ENCODE measurements around the gene HOXD13.

DNA sequence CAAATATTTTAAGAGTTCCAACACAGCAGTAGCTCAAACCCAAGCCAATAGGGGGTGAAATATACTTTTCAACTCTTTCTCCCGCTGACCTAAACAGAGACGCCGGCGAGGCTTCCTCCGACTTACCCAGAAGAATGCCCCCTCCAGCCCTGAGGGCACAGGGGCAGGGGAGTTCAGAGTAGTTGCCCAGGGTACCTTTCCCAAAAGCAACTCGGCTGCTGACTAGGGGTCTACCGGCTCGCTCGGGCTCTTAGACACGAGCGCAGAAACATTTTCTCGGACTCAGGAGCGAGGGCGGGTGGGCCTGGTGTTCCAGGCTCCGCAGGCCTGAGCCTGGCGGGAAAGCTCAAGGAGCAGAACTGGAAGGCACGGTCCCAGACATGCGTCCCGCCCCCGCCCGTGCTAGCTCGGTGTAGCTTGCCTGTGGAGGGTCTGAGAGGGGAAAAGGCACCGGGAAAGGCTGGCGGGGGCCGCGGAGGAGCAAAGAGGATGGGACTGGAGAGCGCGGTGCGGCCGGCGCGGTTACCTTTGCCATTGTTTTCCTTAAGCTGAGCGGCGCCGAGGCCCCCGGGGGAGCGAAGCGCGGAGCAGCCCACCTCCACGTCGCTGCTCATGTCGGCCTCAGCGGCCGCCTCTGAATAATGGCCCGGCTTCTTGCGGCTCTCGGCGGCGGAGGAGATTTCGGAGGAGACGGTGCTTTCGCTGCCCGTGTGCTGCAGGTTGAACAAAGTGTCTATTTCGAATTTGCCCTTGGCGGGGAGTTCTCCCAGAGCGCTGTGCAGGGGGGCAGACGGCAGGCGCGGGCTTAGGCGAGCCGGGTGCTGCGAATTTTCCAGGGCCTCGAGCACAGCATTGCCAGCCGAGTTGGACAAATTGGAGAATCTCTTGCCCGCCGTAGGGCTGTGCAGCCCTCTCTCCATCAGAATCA lies 9.4 kb upstream of the HOXD13 start:
- TF ChIP-seq, protein P1, sequence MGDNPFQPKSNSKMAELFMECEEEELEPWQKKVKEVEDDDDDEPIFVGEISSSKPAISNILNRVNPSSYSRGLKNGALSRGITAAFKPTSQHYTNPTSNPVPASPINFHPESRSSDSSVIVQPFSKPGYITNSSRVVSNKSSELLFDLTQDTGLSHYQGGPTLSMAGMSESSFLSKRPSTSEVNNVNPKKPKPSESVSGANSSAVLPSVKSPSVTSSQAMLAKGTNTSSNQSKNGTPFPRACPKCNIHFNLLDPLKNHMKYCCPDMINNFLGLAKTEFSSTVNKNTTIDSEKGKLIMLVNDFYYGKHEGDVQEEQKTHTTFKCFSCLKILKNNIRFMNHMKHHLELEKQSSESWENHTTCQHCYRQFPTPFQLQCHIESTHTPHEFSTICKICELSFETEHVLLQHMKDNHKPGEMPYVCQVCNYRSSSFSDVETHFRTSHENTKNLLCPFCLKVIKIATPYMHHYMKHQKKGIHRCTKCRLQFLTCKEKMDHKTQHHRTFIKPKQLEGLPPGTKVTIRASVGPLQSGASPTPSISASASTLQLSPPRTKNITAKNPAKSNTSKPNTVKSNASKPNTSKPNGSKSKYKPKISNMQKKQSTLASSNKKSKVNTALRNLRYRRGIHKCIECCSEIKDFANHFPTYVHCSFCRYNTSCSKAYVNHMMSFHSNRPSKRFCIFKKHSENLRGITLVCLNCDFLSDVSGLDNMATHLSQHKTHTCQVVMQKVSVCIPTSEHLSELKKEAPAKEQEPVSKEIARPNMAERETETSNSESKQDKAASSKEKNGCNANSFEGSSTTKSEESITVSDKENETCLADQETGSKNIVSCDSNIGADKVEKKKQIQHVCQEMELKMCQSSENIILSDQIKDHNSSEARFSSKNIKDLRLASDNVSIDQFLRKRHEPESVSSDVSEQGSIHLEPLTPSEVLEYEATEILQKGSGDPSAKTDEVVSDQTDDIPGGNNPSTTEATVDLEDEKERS (tag by site-specific recombination; IDR thresholded peaks at IDR 0.05), result no peak
- TF ChIP-seq, protein P2, sequence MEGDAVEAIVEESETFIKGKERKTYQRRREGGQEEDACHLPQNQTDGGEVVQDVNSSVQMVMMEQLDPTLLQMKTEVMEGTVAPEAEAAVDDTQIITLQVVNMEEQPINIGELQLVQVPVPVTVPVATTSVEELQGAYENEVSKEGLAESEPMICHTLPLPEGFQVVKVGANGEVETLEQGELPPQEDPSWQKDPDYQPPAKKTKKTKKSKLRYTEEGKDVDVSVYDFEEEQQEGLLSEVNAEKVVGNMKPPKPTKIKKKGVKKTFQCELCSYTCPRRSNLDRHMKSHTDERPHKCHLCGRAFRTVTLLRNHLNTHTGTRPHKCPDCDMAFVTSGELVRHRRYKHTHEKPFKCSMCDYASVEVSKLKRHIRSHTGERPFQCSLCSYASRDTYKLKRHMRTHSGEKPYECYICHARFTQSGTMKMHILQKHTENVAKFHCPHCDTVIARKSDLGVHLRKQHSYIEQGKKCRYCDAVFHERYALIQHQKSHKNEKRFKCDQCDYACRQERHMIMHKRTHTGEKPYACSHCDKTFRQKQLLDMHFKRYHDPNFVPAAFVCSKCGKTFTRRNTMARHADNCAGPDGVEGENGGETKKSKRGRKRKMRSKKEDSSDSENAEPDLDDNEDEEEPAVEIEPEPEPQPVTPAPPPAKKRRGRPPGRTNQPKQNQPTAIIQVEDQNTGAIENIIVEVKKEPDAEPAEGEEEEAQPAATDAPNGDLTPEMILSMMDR (tag by site-specific recombination; IDR thresholded peaks at IDR 0.05), result no peak
- TF ChIP-seq, protein P3, sequence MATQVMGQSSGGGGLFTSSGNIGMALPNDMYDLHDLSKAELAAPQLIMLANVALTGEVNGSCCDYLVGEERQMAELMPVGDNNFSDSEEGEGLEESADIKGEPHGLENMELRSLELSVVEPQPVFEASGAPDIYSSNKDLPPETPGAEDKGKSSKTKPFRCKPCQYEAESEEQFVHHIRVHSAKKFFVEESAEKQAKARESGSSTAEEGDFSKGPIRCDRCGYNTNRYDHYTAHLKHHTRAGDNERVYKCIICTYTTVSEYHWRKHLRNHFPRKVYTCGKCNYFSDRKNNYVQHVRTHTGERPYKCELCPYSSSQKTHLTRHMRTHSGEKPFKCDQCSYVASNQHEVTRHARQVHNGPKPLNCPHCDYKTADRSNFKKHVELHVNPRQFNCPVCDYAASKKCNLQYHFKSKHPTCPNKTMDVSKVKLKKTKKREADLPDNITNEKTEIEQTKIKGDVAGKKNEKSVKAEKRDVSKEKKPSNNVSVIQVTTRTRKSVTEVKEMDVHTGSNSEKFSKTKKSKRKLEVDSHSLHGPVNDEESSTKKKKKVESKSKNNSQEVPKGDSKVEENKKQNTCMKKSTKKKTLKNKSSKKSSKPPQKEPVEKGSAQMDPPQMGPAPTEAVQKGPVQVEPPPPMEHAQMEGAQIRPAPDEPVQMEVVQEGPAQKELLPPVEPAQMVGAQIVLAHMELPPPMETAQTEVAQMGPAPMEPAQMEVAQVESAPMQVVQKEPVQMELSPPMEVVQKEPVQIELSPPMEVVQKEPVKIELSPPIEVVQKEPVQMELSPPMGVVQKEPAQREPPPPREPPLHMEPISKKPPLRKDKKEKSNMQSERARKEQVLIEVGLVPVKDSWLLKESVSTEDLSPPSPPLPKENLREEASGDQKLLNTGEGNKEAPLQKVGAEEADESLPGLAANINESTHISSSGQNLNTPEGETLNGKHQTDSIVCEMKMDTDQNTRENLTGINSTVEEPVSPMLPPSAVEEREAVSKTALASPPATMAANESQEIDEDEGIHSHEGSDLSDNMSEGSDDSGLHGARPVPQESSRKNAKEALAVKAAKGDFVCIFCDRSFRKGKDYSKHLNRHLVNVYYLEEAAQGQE (tag by site-specific recombination; IDR thresholded peaks at IDR 0.05), result no peak
- TF ChIP-seq KLF10 (tag by site-specific recombination; IDR thresholded peaks at IDR 0.05), result no peak
- TF ChIP-seq, protein P4, sequence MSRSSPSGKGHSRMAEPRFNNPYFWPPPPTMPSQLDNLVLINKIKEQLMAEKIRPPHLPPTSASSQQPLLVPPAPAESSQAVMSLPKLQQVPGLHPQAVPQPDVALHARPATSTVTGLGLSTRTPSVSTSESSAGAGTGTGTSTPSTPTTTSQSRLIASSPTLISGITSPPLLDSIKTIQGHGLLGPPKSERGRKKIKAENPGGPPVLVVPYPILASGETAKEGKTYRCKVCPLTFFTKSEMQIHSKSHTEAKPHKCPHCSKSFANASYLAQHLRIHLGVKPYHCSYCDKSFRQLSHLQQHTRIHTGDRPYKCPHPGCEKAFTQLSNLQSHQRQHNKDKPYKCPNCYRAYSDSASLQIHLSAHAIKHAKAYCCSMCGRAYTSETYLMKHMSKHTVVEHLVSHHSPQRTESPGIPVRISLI (tag by site-specific recombination; IDR thresholded peaks at IDR 0.05), result no peak
- TF ChIP-seq ZBTB1 (tag by site-specific recombination; IDR thresholded peaks at IDR 0.05), result no peak
- TF ChIP-seq ZNF174 (tag by site-specific recombination; IDR thresholded peaks at IDR 0.05), result no peak
- TF ChIP-seq KLF16 (tag by site-specific recombination; IDR thresholded peaks at IDR 0.05), result no peak
- TF ChIP-seq ZNF157 (tag by site-specific recombination; IDR thresholded peaks at IDR 0.05), result no peak
- no peak for TF ChIP-seq ZBTB21 (tag by site-specific recombination; IDR thresholded peaks at IDR 0.05)
- TF ChIP-seq ZNF629 (tag by site-specific recombination; IDR thresholded peaks at IDR 0.05), result no peak
- TF ChIP-seq, protein P5, sequence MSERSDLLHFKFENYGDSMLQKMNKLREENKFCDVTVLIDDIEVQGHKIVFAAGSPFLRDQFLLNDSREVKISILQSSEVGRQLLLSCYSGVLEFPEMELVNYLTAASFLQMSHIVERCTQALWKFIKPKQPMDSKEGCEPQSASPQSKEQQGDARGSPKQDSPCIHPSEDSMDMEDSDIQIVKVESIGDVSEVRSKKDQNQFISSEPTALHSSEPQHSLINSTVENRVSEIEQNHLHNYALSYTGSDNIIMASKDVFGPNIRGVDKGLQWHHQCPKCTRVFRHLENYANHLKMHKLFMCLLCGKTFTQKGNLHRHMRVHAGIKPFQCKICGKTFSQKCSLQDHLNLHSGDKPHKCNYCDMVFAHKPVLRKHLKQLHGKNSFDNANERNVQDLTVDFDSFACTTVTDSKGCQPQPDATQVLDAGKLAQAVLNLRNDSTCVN (tag by site-specific recombination; optimal IDR thresholded peaks at IDR 0.05), result no peak
- TF ChIP-seq ZBTB8A (tag by site-specific recombination; IDR thresholded peaks at IDR 0.05), result no peak
